Neural progenitor cell (in vitro differentiated cells): ENCODE data around the gene AP1M1.

ENCODE experiments used
- EZH2 ChIP-seq: fragments of 200-600 bp; sonication (generic); IDR thresholded peaks from 2 replicates; pipeline ENCODE4 v1.6.1; 2017; ENCODE audit warnings: antibody characterized with exemption, mild to moderate bottlenecking, moderate library complexity
- EZH2phosphoT487 ChIP-seq: fragments of 200-600 bp; sonication (generic); IDR thresholded peaks from 2 replicates; pipeline ENCODE4 v1.6.1; 2017; ENCODE audit warnings: antibody characterized with exemption
- TF ChIP-seq, protein P1 (sequence below): fragments of 200-600 bp; sonication (generic); IDR thresholded peaks from 2 replicates; pipeline ENCODE4 v1.5.1; 2017; ENCODE audit warnings: antibody characterized with exemption, mild to moderate bottlenecking

DNA sequence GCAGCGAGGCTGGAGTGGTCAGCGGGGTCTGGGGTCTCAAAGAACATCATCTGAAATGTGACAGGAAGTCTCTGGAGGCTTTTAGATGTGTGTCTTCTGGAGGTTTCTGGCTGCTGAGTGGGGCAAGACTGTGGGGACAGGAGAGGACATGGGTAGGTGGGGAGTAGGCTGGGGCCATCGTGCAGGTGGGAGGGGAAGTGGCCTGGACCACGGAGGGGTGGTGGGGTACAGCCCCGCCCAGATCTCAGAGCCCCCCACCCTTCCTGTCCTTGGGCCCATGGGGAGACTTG, 6.2 kb downstream of the AP1M1 start:
- TF ChIP-seq, protein P1, sequence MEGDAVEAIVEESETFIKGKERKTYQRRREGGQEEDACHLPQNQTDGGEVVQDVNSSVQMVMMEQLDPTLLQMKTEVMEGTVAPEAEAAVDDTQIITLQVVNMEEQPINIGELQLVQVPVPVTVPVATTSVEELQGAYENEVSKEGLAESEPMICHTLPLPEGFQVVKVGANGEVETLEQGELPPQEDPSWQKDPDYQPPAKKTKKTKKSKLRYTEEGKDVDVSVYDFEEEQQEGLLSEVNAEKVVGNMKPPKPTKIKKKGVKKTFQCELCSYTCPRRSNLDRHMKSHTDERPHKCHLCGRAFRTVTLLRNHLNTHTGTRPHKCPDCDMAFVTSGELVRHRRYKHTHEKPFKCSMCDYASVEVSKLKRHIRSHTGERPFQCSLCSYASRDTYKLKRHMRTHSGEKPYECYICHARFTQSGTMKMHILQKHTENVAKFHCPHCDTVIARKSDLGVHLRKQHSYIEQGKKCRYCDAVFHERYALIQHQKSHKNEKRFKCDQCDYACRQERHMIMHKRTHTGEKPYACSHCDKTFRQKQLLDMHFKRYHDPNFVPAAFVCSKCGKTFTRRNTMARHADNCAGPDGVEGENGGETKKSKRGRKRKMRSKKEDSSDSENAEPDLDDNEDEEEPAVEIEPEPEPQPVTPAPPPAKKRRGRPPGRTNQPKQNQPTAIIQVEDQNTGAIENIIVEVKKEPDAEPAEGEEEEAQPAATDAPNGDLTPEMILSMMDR: no peak
- TF ChIP-seq EZH2 (no peak), EZH2phosphoT487 (no peak)
